Lower lobe of right lung (tissue), 2 donors: ENCODE measurements around the gene PLA2G2E. TPM values are rescaled to one million over a fixed set of nuclear protein-coding genes. Genes with fewer than 3 reads are reported as not detected.

Experiments
- ATAC-seq, 2 donors: fragments of 200-7000 bp; cut with Tn5 transposase; one replicate each; pipeline ENCODE4 v1.9.1; 2020 to 2022; ENCODE audit warnings: mild to moderate bottlenecking in 2 of 2, moderate library complexity in 2 of 2
- DNase-seq: peaks from one replicate; pipeline ENCODE4 v3.0.0-alpha.2; 2020
- H3K27ac ChIP-seq: fragments of 200-600 bp; one replicate; pipeline ENCODE4 v1.8.0; 2022
- H3K27me3 ChIP-seq: fragments of 200-600 bp; one replicate; pipeline ENCODE4 v1.8.0; 2022; ENCODE audit warnings: low read depth
- H3K36me3 ChIP-seq: fragments of 200-600 bp; one replicate; pipeline ENCODE4 v1.8.0; 2022; ENCODE audit warnings: mild to moderate bottlenecking
- H3K4me1 ChIP-seq: fragments of 200-600 bp; one replicate; pipeline ENCODE4 v1.8.0; 2022
- H3K4me3 ChIP-seq: fragments of 200-600 bp; one replicate; pipeline ENCODE4 v1.8.0; 2022; ENCODE audit warnings: mild to moderate bottlenecking
- H3K9me3 ChIP-seq: fragments of 200-600 bp; one replicate; pipeline ENCODE4 v1.8.0; 2022
- CTCF ChIP-seq: fragments of 200-600 bp; IDR thresholded peaks from one replicate; pipeline ENCODE4 v1.8.0; 2022; ENCODE audit warnings: antibody characterized with exemption, mild to moderate bottlenecking
- intact Hi-C: fragments of 100-400 bp; cut with DNase I; formaldehyde crosslinking; loops from one replicate; pipeline ENCODE4 v1.11.0; 2022
- long read RNA-seq: library from polyadenylated mRNA; unstranded; transcript quantifications from one replicate; pipeline ENCODE4 v2.0.0, GENCODE V29; 2021
- total RNA-seq: library from RNA; stranded (reverse); fragmentation: NEBNext Ultra II Directional; extraction: Animal tissue kit (Norgen Biotek cat#: 25700); gene quantifications from one replicate; pipeline ENCODE4 v1.2.1, GENCODE V29; 2021
- donor health status: DM: no; HTN: yes; CAD: no; lungs with severe emphysema.

The PLA2G2E gene
- not detected for total RNA-seq
- long read RNA-seq: 0 reads

- H3K4me3 ChIP-seq: no peak within 1 kb of the TSS
- H3K9me3 ChIP-seq: no peaks in the 10 kb centered on the region
- no peak for ATAC-seq
- no peak for TF ChIP-seq CTCF
- H3K36me3 ChIP-seq: no peaks in the 10 kb centered on the region
- H3K27ac ChIP-seq: no peak within 1 kb of the TSS
- no peaks in the 10 kb centered on the region for H3K4me1 ChIP-seq
- DNase-seq: no peak
- H3K27me3 ChIP-seq: no peaks in the 10 kb centered on the region
- intact Hi-C loops: no loop called here
Observed at GRCh38 chr1:19923137-19923952, at the start of gene PLA2G2E. Gene PLA2G2E, minus strand, starts transcription at chr1:19923617. Its CDS starts 58 bp downstream, at chr1:19923559.

- TF ChIP-seq CTCF: no peak
- intact Hi-C loops: no loop called here
- ATAC-seq: no peak
- Histone ChIP-seq H3K27ac (no peak overlapping the region), H3K27me3 (peaks cover 12% of the 10 kb centered on the region), H3K9me3 (no peaks in the 10 kb centered on the region), H3K4me3 (no peak overlapping the region), H3K36me3 (no peaks in the 10 kb centered on the region), H3K4me1 (no peaks in the 10 kb centered on the region)
- DNase-seq: no peak
Observed at GRCh38 chr1:19971664-19972063, 48.2 kb upstream of the PLA2G2E start.

GRCh38 chr1:19969898-19970660 is 46.7 kb upstream of the PLA2G2E start:
- no peak overlapping the region for H3K4me3 ChIP-seq
- H3K9me3 ChIP-seq: no peaks in the 10 kb centered on the region
- TF ChIP-seq CTCF: no peak
- no peaks in the 10 kb centered on the region for H3K4me1 ChIP-seq
- intact Hi-C loops: no loop called here
- H3K27ac ChIP-seq: no peak overlapping the region
- peaks cover 12% of the 10 kb centered on the region for H3K27me3 ChIP-seq
- DNase-seq: no peak
- no peak for ATAC-seq
- no peaks in the 10 kb centered on the region for H3K36me3 ChIP-seq

GRCh38 chr1:19967808-19968207 is 44.4 kb upstream of the PLA2G2E start:
- ATAC-seq: no peak
- intact Hi-C loops: no loop called here

GRCh38 chr1:19964542-19964941 is 41.1 kb upstream of the PLA2G2E start:
- ATAC-seq (no peak), DNase-seq (no peak)
- H3K27ac ChIP-seq: no peak overlapping the region
- intact Hi-C loops: no loop called here
- no peak overlapping the region for H3K4me3 ChIP-seq
- H3K9me3 ChIP-seq: no peaks in the 10 kb centered on the region
- no peaks in the 10 kb centered on the region for H3K4me1 ChIP-seq
- peaks cover 19% of the 10 kb centered on the region for H3K27me3 ChIP-seq
- no peak for TF ChIP-seq CTCF
- H3K36me3 ChIP-seq: no peaks in the 10 kb centered on the region

More at GRCh38 chr1:19967808-19968207, 44.4 kb upstream of the PLA2G2E start:
- no peak for DNase-seq
- H3K9me3 ChIP-seq: no peaks in the 10 kb centered on the region
- no peaks in the 10 kb centered on the region for H3K36me3 ChIP-seq
- no peak overlapping the region for H3K4me3 ChIP-seq
- no peak for TF ChIP-seq CTCF
- H3K27ac ChIP-seq: no peak overlapping the region
- peaks cover 12% of the 10 kb centered on the region for H3K27me3 ChIP-seq
- no peaks in the 10 kb centered on the region for H3K4me1 ChIP-seq
